Left kidney (tissue), 2 donors: ENCODE measurements around the gene THUMPD2. TPM values are rescaled to one million over a fixed set of nuclear protein-coding genes. Genes with fewer than 3 reads are reported as not detected.
A peak's percentile ranks its signal among the peaks of the same experiment; 100 is the strongest.

Source experiments
- DNase-seq: peaks from one replicate; pipeline ENCODE4 v3.0.0-alpha.2; 2013
- polyA plus RNA-seq: library from polyadenylated mRNA; unstranded; fragments of 120-200 nt; gene quantifications from one replicate; pipeline ENCODE4 v1.2.1, GENCODE V29; 2013; ENCODE audit not compliant: insufficient read length

THUMPD2 gene
- polyA plus RNA-seq, 1 donor = 26.4 TPM

DNA sequence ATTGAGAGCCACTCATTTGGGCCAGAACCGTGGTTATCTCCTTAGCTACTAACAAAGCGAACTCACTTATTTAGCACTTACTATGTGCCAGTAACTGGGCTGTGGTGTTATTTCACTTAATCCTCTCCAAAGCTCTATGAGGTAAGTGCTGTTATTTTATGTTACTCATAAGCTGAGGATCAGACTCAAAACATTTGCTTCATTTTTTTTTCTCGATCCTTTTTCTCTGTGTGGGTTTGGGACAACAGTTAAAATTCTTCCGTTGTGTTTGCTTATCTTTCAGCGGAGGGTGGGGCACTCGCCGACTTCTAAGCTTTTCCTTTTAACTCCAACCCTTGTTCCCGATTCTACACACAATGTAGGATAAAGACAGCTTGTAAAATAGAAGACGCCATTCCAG is 60.6 kb downstream of the THUMPD2 start:
- no peak for DNase-seq

DNA sequence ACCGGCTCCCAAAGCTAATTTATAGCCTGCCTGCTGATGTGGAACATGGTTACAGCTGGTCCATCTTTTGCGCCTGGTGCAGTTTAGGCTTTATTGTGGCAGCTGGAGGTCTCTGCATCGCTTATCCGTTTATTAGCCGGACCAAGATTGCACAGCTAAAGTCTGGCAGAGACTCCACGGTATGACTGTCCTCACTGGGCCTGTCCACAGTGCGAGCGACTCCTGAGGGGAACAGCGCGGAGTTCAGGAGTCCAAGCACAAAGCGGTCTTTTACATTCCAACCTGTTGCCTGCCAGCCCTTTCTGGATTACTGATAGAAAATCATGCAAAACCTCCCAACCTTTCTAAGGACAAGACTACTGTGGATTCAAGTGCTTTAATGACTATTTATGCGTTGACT is 62.0 kb downstream of the THUMPD2 start:
- no peak for DNase-seq

DNA sequence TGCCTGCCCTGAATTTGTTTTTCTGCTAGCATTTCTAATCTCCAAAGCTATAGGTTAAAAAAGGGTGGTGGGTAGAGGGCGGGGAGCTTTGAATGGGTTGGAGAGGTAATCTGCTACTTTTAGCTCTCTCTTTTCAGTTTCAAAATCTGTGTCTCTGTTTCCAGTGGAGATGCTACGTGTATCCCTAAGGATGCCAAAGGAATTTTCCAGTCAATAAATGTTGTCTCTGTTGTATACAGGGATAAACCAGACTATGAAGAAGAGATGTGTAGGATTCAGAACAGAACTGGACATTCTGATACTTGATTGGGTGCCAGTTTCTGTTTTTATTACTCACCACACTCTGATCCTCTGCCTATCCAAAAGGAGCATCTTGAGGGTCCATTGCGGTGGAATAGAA is 63.2 kb downstream of the THUMPD2 start:
- no peak for DNase-seq

DNA sequence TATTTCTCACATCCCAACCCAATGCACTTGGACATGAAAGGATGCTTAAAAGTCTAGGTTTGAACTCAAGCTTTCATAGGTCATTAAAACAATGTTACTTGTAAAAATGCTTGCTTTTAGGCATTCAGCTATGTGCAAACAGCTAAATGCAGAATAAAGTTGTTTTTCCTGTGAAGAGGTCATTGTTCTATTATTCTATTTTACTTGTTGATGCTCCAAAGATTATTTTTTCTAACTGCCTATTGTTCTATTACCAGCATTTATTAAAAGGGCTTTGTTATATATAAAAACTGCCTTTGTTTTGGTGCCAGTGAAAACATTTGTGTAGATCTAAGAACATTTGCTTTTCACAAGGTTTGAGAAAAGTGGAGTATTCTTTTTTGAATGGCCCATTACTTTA is 64.0 kb downstream of the THUMPD2 start:
- no peak for DNase-seq

DNA sequence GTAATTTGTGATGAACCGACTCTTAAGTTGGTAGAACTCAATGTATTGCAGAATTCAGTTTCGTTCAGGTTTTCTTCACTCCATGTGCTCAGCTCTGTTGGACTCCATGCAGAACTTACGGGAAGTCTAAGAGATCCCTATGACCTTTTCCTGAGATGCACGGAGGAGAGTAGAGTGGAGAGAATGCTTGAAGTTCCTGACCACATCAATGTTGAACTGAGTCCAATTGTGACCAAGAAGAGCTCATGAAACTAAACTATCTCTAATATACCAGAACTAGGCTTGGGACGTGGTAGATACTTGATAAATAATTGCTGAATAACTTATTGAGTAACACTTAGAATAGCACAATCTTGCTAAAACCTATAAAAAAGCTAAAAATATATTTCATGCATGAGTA is 66.1 kb downstream of the THUMPD2 start:
- DNase-seq = no peak

DNA sequence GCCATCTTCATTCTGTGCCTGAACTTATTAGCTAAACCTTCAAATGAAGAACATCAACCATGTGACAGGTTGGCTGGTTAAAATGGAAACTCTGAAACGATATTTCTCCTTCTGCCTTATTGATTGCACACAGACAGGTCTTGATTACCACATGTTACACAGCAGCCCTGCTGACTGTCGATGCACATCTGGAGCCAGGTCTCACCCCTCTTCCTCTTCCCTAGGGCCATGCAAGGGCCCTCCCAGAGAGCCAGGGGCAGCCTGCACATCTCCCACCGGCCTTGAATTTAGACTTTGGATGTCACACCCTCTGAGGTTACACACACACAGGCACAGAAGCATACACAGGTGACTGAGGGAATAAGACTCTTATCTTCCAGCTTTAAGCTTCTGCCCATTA is 68.3 kb downstream of the THUMPD2 start:
- no peak for DNase-seq

DNA sequence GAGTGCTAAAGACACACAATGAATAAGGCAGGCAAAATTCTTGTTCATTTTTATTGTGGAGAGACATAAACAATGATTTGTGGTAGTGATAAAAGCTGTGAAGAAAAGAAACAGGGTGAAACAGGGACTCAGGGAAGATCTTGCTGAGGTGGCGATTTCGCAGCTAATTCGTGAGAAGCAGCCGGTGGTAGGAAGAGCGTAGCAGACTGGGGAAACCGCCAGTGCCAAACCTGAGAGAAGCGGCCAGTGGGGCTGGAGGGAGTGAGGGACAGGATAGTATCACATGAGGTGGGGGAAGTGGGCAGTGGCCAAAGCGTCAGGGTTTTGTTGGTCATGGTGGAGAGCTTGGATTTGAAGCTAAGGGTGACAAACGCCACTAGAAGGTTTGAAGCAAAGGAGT is 71.1 kb downstream of the THUMPD2 start:
- DNase-seq = no peak

DNA sequence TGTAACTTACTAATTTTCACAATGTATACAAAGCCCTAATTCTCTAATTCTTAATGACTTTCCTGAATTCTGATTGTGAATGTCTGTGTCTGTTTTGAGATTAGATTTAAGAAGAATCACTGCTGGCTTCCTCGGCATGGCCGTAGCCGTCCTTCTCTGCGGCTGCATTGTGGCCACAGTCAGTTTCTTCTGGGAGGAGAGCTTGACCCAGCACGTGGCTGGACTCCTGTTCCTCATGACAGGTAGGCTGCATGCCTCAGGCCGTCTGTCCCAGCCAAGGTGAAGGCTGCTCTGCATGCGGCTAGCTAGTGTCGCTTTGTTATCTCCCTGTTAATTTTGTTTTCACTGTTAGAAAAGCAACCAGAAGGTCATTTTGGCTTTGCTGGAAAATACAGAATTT is 72.1 kb downstream of the THUMPD2 start:
- no peak for DNase-seq

DNA sequence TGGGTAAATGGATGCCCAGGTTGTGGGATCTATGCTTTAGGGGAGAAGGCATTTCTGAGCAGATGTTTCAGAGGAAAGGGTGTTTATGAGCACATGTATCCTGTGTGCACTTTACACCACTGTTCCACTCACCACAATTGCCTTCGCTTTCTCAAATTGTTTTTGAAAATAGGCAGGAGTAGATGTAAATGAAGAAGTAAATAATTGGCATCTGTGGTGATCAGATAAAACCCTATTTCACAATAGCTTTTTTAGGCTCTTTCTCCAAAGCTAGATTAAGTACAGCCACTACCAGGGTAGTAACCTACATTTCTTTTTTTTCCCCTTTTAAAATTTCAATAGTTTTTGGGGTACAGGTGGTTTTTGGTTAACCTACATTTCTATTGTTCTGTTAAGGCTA is 72.7 kb downstream of the THUMPD2 start:
- DNase-seq = no peak

DNA sequence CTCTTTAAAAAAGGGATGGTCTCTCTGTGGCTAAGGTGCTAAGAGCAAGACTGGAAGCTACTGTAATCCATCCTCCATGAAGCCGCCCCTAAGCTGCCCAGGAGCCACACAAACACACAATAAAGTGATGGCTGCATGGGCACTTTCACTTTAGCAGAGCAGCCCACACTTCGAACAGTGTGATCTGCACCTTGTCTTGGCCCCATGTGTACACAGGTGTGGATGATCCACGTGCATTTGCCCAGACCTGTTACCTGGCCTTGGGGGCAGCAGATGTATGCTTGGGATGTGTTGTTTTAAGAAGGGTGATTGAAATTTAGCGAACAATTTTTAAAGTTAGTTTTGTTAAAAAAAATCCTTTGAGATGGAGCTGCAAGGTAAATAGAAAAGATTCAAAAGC is 73.4 kb downstream of the THUMPD2 start:
- no peak for DNase-seq

DNA sequence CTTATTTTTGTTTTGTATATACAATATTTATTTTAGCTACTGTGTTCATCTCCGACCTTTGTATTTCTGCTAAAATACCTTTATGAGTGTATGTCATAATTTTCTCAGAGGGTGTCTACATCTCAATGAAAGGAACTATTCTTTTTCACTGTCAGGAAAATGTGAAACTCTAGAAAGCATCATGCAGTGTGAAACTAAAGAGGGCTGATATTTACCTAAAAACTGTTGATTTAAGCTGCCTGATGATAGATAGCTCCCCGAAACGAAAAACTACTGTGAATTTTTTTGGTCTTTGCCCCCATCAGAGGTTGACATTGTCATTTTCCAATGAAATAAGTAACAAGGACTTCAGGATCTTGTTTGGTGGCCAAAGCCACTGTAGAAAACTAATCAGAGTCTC is 74.5 kb downstream of the THUMPD2 start:
- no peak for DNase-seq

DNA sequence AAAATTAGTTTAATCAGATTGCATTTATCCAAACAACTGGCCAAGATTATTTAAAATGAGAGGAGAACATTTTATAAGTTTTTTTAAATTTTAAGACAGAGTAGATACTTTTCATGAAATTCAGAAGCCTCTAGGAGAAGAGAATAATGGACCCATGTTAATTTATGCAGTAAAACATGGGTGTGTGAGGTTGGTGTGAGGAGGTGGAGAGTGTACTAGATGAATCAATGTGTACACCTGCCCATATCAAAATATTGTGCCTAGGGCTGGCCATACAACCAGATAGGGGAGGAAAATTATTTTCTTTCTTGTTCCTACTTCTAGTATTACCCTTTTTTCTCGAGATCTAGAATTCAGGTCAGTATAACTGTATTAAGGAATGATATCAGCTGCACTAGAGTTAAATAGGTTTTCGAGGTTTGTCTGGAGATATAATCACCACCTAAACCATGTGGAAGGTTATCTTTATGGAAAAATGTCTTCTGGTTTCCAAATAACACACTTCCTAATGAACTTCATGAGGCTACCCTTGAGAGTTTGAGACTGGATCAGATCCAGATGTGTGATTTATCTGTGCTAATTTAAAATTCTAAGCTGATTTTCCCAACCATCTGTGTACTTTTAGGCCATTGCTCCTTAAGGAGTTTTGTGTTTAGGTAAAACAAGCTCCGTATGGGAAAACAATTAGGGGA is 75.7 kb downstream of the THUMPD2 start:
- DNase-seq = no peak

DNA sequence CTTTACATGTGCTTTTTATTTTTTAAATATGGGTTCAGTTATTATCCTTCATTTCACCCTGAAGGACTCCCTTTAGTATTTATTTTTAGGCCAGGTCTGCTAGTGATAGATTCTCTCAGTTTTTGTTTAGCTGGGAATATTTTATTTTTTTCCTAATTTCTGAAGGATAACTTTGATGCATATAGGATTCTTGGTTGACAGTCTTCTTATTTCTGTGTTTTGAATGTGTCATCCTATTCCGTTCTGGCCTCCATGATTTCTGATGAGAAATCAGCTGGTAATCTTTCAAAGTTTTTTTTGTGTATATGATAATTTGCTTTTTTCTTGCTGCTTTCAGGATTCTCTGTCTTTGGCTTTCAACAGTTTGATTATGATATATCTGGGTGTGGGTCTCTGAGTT is 77.9 kb downstream of the THUMPD2 start:
- no peak for DNase-seq

DNA sequence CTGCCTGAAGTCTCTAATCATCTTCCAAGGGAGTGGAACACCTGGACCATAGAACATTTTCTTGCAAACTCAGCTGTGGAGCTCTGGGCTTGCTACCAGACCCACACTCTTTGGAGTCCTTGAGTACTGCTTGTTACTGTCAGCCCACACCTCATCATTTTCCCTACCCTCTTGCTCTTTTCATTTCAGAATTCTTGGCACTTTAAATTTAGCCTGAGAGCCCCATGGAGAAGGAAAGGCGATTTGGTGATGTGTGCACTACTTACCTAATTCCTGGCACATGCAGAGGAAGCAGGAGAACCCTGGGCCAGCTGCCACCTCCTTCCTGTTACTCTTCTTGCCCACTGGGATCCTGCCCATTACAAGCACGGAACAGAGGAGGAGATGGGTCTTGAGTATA is 81.6 kb downstream of the THUMPD2 start:
- DNase-seq = no peak

DNA sequence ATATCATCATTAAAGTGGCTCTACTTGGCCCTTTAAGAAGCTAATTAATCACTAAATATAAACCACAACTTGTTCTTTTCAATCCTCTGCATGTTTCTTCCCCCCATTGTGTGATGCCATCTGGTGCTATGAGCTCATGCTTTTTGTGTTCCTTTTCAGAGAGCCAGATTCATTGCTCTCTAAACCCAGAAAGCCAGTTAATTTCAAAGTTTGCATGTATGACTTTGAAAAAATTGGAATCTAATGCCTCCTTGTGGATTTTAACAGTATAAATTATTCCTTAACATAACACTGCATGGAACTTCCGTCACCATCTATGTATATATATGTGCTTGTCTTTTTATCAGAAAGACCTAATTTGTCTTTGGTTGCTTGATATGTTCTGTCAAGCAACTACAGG is 82.2 kb downstream of the THUMPD2 start:
- DNase-seq = peak; percentile 54

DNA sequence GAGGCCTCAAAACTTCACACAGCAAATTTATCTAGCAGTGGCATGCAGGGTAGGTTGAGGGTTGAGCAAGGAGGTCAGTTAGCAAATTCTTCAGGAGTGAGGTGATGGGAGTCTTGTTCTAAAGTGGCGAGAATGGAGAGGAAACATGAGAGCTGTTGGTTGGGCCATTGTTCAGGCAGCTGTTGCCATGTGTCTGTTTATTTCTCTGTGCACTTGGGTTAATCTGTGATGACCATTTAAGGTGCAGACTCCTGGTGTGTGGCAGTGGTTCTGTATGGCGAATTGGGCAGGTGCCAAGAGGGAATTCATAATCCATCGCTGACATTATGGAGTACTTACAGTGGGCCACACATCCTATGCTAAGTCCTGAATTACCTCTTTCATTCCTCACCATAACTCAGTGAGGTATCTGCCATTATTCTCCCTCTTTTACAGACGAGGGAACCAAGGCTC is 82.9 kb downstream of the THUMPD2 start:
- DNase-seq = peak; percentile 52

DNA sequence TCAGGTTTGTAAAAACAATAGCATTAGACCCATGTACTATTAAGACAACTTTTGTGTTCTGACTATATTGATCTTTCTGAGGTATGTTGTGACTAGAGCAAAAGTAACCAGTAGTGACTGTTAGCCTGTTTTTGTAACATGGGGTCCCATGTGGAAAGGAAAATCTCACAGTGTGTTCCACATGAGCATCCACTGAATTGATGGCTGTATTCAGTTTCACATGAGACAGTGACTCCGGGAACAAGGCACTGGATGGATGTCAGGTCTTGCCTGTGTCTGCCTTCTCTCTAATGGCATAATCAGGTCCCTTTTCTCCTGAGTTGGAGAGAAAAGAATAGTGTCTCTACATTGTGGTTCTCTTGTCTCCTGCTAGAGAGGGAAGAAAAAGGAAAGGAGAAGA is 85.8 kb downstream of the THUMPD2 start:
- peak; percentile 54 for DNase-seq

DNA sequence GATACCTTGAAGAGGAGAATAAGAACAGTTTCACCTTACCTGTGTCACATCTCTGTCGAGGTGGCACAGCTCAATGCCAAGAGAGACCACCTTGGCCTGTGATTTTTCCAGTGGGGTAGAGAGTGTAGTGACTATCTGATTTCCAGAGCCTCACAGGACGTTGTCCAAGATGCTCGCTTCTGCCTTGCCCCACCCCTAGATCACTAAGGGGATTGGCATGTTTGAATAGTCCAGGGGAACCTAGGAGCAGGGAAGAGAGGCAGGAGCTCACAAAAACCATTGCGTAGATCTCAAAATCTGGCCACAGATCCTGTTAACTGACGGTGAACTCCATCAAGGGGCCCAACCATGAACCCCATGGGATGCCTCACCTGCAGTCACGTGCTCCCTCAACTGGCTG is 89.2 kb downstream of the THUMPD2 start:
- DNase-seq = no peak

DNA sequence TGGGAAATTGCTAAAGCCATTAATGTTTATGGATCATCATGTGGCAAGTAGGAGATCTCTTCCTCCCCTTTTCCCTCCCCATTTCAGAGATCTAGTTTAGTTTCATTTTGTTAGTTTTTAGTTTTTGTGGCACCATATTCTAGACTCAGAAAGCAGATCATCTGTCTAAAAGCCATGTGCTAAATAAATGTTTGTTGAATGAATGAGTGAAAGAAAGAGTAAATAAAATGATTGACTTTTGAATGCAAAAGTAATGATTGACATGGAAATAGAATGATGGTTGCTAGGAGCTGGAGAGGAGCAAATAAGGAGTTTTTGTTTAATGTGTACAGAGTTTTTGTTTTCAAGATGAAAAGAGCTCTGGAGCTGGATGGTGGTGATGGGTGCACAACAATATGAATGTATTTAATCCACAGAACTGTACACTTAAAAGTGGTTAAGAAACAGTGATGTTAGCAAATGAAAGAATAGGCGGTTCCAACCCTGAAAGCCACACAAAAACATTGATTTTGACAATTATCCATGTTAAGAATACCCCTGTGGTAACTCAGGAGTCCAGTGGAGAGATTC is 89.7 kb downstream of the THUMPD2 start:
- DNase-seq = no peak

DNA sequence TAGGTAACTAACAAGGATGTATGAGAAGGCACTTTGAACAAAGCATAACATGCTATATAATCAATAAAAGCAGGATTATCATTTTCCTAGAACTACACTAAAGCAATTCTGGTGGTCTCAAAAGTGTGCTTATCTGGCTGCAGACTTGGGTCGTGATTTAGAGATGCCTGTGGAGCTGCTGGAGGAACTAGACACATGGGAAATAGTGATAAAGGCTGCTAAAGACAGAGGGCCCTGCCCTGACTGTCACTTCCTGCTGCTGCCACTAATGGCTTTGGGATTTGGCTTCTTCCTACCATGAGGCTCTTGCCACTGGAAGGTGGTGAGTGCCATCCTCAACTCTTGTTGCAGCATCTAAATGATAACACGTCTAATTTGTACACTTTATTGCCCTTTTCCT is 90.9 kb downstream of the THUMPD2 start:
- no peak for DNase-seq

DNA sequence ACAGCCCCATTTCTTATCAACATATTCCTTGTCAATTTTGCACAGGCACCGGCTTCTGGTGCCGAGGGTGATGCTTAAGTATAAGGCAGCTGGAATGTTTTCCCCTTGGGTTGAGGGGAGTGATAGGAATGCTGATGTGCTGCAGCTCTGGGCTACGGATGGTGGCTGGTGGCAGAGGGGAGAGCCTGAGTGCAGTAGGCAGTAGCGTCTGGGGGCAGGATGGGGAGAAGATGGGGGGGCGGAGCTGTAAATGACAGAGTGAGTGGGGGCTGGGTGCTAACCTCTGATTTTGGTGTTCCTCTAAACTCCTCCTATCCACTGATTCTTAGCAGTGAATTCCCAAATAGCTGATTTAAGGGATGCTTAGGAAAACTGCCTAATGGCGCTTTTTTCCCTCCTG is 92.6 kb downstream of the THUMPD2 start:
- no peak for DNase-seq
